PC-9 (cell line): ENCODE results near the gene KRCC1. TPM values are rescaled to one million over a fixed set of nuclear protein-coding genes. Genes with fewer than 3 reads are reported as not detected.

ENCODE experiments used
- BruUV-seq: library from RNA; stranded (reverse); fragments of 400-500 nt; replicated peaks from 2 replicates; lab custom pipeline; 2021; lab: Mats Ljungman, UMichigan
- CTCF ChIA-PET: fragments of 300-600 bp; sonication (Branson Sonifier 250); formaldehyde crosslinking; loops from one replicate; lab custom pipeline; 2022; ENCODE audit warnings: antibody characterized with exemption; lab: Charles Lee
- POLR2A ChIA-PET: fragments of 300-600 bp; sonication (Branson Sonifier 250); formaldehyde crosslinking; loops from one replicate; lab custom pipeline; 2022; ENCODE audit warnings: antibody characterized with exemption; ENCODE audit not compliant: unreplicated experiment; lab: Charles Lee
- DNase-seq, 2 experiments: peaks; one replicate each; pipeline versions ENCODE4 v3.0.0 to v3.0.0-alpha.2; 2015 to 2022; ENCODE audit warnings: mixed read lengths in 1 of 2
- H2AFZ ChIP-seq: fragments of 200-600 bp; sonication (generic); 2 replicates; pipeline ENCODE4 v1.8.1; 2017; ENCODE audit warnings: antibody characterized with exemption
- H3F3A ChIP-seq: fragments of 200-600 bp; sonication (generic); 2 replicates; pipeline ENCODE4 v1.8.1; 2017; ENCODE audit warnings: antibody characterized with exemption, mild to moderate bottlenecking, low read depth; ENCODE audit not compliant: insufficient read depth
- H3K27ac ChIP-seq: fragments of 200-600 bp; sonication (generic); 2 replicates; pipeline ENCODE4 v1.6.1; 2016; ENCODE audit warnings: mixed run types
- H3K27me3 ChIP-seq: fragments of 200-600 bp; sonication (generic); 2 replicates; pipeline ENCODE4 v1.6.1; 2016; ENCODE audit warnings: low read depth, mixed run types; ENCODE audit not compliant: insufficient read depth
- H3K36me3 ChIP-seq: fragments of 200-600 bp; sonication (generic); 2 replicates; pipeline ENCODE4 v1.6.1; 2016; ENCODE audit warnings: low read depth, mixed run types
- H3K4me1 ChIP-seq: fragments of 200-600 bp; sonication (generic); replicated peaks from 2 replicates; pipeline ENCODE4 v1.6.1; 2016; ENCODE audit warnings: mixed run types; ENCODE audit not compliant: insufficient read depth
- H3K4me2 ChIP-seq: fragments of 200-600 bp; sonication (generic); 2 replicates; pipeline ENCODE4 v1.6.1; 2017; ENCODE audit warnings: mixed run types
- H3K4me3 ChIP-seq: fragments of 200-600 bp; sonication (generic); 2 replicates; pipeline ENCODE4 v1.6.1; 2016; ENCODE audit warnings: mixed run types
- H3K79me2 ChIP-seq: fragments of 200-600 bp; sonication (generic); 2 replicates; pipeline ENCODE4 v1.6.1; 2017; ENCODE audit warnings: low read depth, mixed run types
- H3K9me2 ChIP-seq: fragments of 200-600 bp; sonication (generic); 2 replicates; pipeline ENCODE4 v1.8.1; 2017; ENCODE audit warnings: mild to moderate bottlenecking; ENCODE audit not compliant: insufficient read depth
- H3K9me3 ChIP-seq: fragments of 200-600 bp; sonication (generic); 2 replicates; pipeline ENCODE4 v1.8.1; 2016; ENCODE audit warnings: low read depth; ENCODE audit not compliant: insufficient read depth
- H4K20me1 ChIP-seq: fragments of 200-600 bp; sonication (generic); 2 replicates; pipeline ENCODE4 v1.8.1; 2017; ENCODE audit not compliant: insufficient read depth
- CTCF ChIP-seq: fragments of 200-600 bp; sonication (generic); conservative IDR thresholded peaks from 2 replicates; pipeline ENCODE4 v1.6.1; 2017; ENCODE audit warnings: mixed run types, antibody characterized with exemption, mild to moderate bottlenecking, moderate library complexity
- EZH2 ChIP-seq: fragments of 200-600 bp; sonication (generic); IDR thresholded peaks from 2 replicates; pipeline ENCODE4 v1.8.0; 2017; ENCODE audit warnings: antibody characterized with exemption, low read depth
- intact Hi-C: fragments of 100-400 bp; cut with micrococcal nuclease; formaldehyde crosslinking; loops from one replicate; pipeline ENCODE4 v1.10.0; 2022; ENCODE audit not compliant: unreplicated experiment
- total RNA-seq: library from RNA; stranded (reverse); gene quantifications from 2 replicates; pipeline ENCODE4 v1.2.3, GENCODE V29; 2021

The KRCC1 gene
- total RNA-seq, 1 experiment from 2014 or later = 17.4 TPM

GRCh38 chr2:88010136-88010535, 45.4 kb downstream of the KRCC1 start:
- H3K9me3 ChIP-seq = no peaks in the 10 kb centered on the region
- BruUV-seq = no TSS peak
- no peaks in the 10 kb centered on the region; the same call in 1 of the 2 replicates for H3F3A ChIP-seq
- DNase-seq = no peak
- TF ChIP-seq CTCF (no peak), EZH2 (no peak)
- H2AFZ ChIP-seq = no peak overlapping the region
- H3K27ac ChIP-seq = no peak overlapping the region
- no peak overlapping the region for H3K4me3 ChIP-seq
- H4K20me1 ChIP-seq = no peaks in the 10 kb centered on the region
- POLR2A ChIA-PET = no interaction called here
- no peaks in the 10 kb centered on the region for H3K27me3 ChIP-seq
- H3K4me1 ChIP-seq = no peaks in the 10 kb centered on the region
- H3K36me3 ChIP-seq = no peaks in the 10 kb centered on the region
- no peaks in the 10 kb centered on the region for H3K9me2 ChIP-seq
- no peak overlapping the region for H3K4me2 ChIP-seq
- CTCF ChIA-PET = no interaction called here
- H3K79me2 ChIP-seq = no peaks in the 10 kb centered on the region
- intact Hi-C loops = no loop called here

- Histone ChIP-seq H3K79me2 (no peaks in the 10 kb centered on the region), H3K9me2 (no peaks in the 10 kb centered on the region), H2AFZ (no peak overlapping the region), H4K20me1 (no peaks in the 10 kb centered on the region), H3K27me3 (no peaks in the 10 kb centered on the region), H3K27ac (no peak overlapping the region), H3K36me3 (no peaks in the 10 kb centered on the region), H3F3A (no peaks in the 10 kb centered on the region), H3K4me3 (no peak overlapping the region), H3K9me3 (no peaks in the 10 kb centered on the region), H3K4me1 (no peaks in the 10 kb centered on the region), H3K4me2 (no peak overlapping the region)
- TF ChIP-seq EZH2 = no peak
- no peak for TF ChIP-seq CTCF
- DNase-seq = no peak
- BruUV-seq = no TSS peak
- intact Hi-C loops = no loop called here
- CTCF ChIA-PET = no interaction called here
- POLR2A ChIA-PET = no interaction called here
Observed at GRCh38 chr2:88006912-88007439, 48.6 kb downstream of the KRCC1 start.

GRCh38 chr2:88005776-88006175, 49.8 kb downstream of the KRCC1 start:
- CTCF ChIA-PET = no interaction called here

More at GRCh38 chr2:88005776-88006175, 49.8 kb downstream of the KRCC1 start:
- Histone ChIP-seq H3K79me2 (no peaks in the 10 kb centered on the region), H3K4me3 (no peak overlapping the region), H2AFZ (no peak overlapping the region), H3K9me2 (no peaks in the 10 kb centered on the region), H3F3A (no peaks in the 10 kb centered on the region), H3K27ac (no peak overlapping the region), H3K9me3 (no peaks in the 10 kb centered on the region), H4K20me1 (no peaks in the 10 kb centered on the region), H3K4me1 (no peaks in the 10 kb centered on the region), H3K4me2 (no peak overlapping the region), H3K27me3 (no peaks in the 10 kb centered on the region), H3K36me3 (no peaks in the 10 kb centered on the region)
- intact Hi-C loops = no loop called here
- no TSS peak for BruUV-seq
- TF ChIP-seq EZH2 = no peak
- TF ChIP-seq CTCF = no peak
- POLR2A ChIA-PET = no interaction called here
- DNase-seq = no peak
